GM21825 (cell line): ENCODE data around the gene NHLRC1.

Source experiments
- ATAC-seq: cut with Tn5 transposase; IDR thresholded peaks from one replicate; pipeline ENCODE4 v1.9.1; 2021; ENCODE audit warnings: mild to moderate bottlenecking, moderate library complexity; ENCODE audit not compliant: unreplicated experiment

Gene NHLRC1

GRCh38 chr6:18088419-18089296, 33.8 kb downstream of the NHLRC1 start:
- no peak for ATAC-seq

- no peak for ATAC-seq
These were observed 34.9 kb downstream of the NHLRC1 start for GRCh38 chr6:18087396-18088165.

GRCh38 chr6:18081025-18081668, 41.3 kb downstream of the NHLRC1 start:
- no peak for ATAC-seq

- no peak for ATAC-seq
These were observed 41.9 kb downstream of the NHLRC1 start for GRCh38 chr6:18080544-18080943.

- no peak for ATAC-seq
These were observed 43.6 kb downstream of the NHLRC1 start for GRCh38 chr6:18078866-18079265.

- no peak for ATAC-seq
These were observed 46.2 kb downstream of the NHLRC1 start for GRCh38 chr6:18076231-18076630.

- ATAC-seq, result no peak
These were observed 49.6 kb downstream of the NHLRC1 start for GRCh38 chr6:18072841-18073240.

GRCh38 chr6:18070486-18070885, 52.0 kb downstream of the NHLRC1 start:
- no peak for ATAC-seq
